ENCODE measurements around the gene XYLT2. TPM values are rescaled to one million over a fixed set of nuclear protein-coding genes. Genes with fewer than 3 reads are reported as not detected.
A peak's percentile ranks its signal among the peaks of the same experiment; 100 is the strongest.

Gene XYLT2
- total and polyA plus RNA-seq, 2 of the 13 experiments (the other 11 are each of a cell fraction or from before 2014, with no cell fraction given) = 17.0 to 22.1 TPM

DNA sequence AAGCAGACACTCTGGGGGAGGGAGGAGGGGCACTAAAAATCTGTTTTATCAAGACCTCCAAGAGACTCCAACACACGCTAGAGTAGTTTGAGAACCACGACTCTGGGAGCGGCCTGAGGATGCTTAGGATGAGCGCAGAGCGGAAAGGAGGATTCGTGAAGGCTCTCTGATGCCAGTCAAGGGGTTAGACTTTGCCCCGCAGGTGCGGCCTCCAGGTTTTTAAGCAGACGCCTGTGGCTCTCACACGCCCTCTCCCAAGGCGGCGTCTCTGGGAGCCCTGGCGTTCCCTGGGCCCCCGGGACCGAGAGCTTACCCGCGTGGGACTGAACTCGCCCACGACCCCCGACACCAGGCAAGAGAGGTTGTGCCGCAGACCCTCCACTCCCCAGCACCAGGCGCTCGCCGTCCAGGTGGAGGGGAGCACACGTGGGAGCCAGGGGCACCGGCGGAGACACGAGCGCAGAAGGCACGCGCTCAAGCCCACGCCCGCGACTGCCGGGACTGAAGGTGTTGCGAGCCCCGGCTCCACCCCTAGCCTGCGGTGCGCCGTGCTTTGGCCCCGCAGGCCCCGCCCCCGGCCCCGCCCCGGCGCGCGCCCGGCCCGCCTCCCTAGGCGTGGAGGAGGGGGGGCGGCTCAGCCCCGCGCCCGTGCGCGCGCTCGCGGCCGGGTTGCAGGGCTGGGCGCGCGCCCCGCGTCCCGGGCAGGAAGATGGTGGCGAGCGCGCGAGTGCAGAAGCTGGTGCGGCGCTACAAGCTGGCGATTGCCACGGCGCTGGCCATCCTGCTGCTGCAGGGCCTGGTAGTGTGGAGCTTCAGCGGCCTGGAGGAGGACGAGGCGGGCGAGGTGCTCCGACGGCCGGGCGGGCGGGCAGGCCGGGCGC, at the start of gene XYLT2 (continued):
- TF ChIP-seq, protein P1, sequence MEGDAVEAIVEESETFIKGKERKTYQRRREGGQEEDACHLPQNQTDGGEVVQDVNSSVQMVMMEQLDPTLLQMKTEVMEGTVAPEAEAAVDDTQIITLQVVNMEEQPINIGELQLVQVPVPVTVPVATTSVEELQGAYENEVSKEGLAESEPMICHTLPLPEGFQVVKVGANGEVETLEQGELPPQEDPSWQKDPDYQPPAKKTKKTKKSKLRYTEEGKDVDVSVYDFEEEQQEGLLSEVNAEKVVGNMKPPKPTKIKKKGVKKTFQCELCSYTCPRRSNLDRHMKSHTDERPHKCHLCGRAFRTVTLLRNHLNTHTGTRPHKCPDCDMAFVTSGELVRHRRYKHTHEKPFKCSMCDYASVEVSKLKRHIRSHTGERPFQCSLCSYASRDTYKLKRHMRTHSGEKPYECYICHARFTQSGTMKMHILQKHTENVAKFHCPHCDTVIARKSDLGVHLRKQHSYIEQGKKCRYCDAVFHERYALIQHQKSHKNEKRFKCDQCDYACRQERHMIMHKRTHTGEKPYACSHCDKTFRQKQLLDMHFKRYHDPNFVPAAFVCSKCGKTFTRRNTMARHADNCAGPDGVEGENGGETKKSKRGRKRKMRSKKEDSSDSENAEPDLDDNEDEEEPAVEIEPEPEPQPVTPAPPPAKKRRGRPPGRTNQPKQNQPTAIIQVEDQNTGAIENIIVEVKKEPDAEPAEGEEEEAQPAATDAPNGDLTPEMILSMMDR (CRISPR knock-in tag; IDR thresholded peaks at IDR 0.05) = 0 out of 2 replicates have a peak, but pooled peaks have one; percentile 5
- TF ChIP-seq BRCA1 (CRISPR knock-in tag; IDR thresholded peaks at IDR 0.05) = no peak; the same call in 1 of the 2 replicates
- TF ChIP-seq ZNF530 (CRISPR knock-in tag; IDR thresholded peaks at IDR 0.05; ENCODE audit: low read depth) = no peak
- TF ChIP-seq, protein P2, sequence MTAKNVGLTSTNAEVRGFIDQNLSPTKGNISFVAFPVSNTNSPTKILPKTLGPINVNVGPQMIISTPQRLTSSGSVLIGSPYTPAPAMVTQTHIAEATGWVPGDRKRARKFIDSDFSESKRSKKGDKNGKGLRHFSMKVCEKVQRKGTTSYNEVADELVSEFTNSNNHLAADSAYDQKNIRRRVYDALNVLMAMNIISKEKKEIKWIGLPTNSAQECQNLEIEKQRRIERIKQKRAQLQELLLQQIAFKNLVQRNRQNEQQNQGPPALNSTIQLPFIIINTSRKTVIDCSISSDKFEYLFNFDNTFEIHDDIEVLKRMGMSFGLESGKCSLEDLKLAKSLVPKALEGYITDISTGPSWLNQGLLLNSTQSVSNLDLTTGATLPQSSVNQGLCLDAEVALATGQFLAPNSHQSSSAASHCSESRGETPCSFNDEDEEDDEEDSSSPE (CRISPR knock-in tag; IDR thresholded peaks at IDR 0.05) = no peak
- TF ChIP-seq, protein P3, sequence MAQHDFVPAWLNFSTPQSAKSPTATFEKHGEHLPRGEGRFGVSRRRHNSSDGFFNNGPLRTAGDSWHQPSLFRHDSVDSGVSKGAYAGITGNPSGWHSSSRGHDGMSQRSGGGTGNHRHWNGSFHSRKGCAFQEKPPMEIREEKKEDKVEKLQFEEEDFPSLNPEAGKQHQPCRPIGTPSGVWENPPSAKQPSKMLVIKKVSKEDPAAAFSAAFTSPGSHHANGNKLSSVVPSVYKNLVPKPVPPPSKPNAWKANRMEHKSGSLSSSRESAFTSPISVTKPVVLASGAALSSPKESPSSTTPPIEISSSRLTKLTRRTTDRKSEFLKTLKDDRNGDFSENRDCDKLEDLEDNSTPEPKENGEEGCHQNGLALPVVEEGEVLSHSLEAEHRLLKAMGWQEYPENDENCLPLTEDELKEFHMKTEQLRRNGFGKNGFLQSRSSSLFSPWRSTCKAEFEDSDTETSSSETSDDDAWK (CRISPR knock-in tag; IDR thresholded peaks at IDR 0.05) = no peak
- TF ChIP-seq CENPT (CRISPR knock-in tag; IDR thresholded peaks at IDR 0.05; ENCODE audit: low read depth) = no peak; the same call in 1 of the 2 replicates
- TF ChIP-seq RARG (CRISPR knock-in tag; IDR thresholded peaks at IDR 0.05; ENCODE audit: low read depth) = no peak
- TF ChIP-seq, protein P4, sequence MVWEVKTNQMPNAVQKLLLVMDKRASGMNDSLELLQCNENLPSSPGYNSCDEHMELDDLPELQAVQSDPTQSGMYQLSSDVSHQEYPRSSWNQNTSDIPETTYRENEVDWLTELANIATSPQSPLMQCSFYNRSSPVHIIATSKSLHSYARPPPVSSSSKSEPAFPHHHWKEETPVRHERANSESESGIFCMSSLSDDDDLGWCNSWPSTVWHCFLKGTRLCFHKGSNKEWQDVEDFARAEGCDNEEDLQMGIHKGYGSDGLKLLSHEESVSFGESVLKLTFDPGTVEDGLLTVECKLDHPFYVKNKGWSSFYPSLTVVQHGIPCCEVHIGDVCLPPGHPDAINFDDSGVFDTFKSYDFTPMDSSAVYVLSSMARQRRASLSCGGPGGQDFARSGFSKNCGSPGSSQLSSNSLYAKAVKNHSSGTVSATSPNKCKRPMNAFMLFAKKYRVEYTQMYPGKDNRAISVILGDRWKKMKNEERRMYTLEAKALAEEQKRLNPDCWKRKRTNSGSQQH (CRISPR knock-in tag; IDR thresholded peaks at IDR 0.05; ENCODE audit: low read depth) = peak; percentile 31; the same call in 1 of the 2 replicates
- TF ChIP-seq ZNF207 (IDR thresholded peaks at IDR 0.05; ENCODE audit: borderline replicate concordance) = no peak
- no peak for TF ChIP-seq CREB1 (IDR thresholded peaks at IDR 0.05)
- TF ChIP-seq CREB1 (CRISPR knock-in tag; IDR thresholded peaks at IDR 0.05) = no peak
- TF ChIP-seq, protein P5, sequence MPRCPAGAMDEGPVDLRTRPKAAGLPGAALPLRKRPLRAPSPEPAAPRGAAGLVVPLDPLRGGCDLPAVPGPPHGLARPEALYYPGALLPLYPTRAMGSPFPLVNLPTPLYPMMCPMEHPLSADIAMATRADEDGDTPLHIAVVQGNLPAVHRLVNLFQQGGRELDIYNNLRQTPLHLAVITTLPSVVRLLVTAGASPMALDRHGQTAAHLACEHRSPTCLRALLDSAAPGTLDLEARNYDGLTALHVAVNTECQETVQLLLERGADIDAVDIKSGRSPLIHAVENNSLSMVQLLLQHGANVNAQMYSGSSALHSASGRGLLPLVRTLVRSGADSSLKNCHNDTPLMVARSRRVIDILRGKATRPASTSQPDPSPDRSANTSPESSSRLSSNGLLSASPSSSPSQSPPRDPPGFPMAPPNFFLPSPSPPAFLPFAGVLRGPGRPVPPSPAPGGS (CRISPR knock-in tag; IDR thresholded peaks at IDR 0.05) = peak; percentile 81; the same call in 1 of the 2 replicates
- TF ChIP-seq ZNF17 (CRISPR knock-in tag; IDR thresholded peaks at IDR 0.05) = no peak
- no peak for TF ChIP-seq MAFK (conservative IDR thresholded peaks at IDR 0.05 in 1 of 2, IDR thresholded peaks at IDR 0.05 in 1 of 2; ENCODE audit: low read length in 2 of 2)
- no peak for TF ChIP-seq LCORL (IDR thresholded peaks at IDR 0.05)
- TF ChIP-seq LCORL (CRISPR knock-in tag; IDR thresholded peaks at IDR 0.05) = peak; percentile 60; the same call in 1 of the 2 replicates
- TF ChIP-seq, protein P6, sequence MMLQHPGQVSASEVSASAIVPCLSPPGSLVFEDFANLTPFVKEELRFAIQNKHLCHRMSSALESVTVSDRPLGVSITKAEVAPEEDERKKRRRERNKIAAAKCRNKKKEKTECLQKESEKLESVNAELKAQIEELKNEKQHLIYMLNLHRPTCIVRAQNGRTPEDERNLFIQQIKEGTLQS (CRISPR knock-in tag; IDR thresholded peaks at IDR 0.05) = no peak
- no peak for TF ChIP-seq ZNF460 (CRISPR knock-in tag; IDR thresholded peaks at IDR 0.05; ENCODE audit: borderline replicate concordance)
- TF ChIP-seq ZNF782 (CRISPR knock-in tag; IDR thresholded peaks at IDR 0.05; ENCODE audit: borderline replicate concordance) = no peak
- TF ChIP-seq ZNF562 (CRISPR knock-in tag; IDR thresholded peaks at IDR 0.05; ENCODE audit: borderline replicate concordance) = no peak
- TF ChIP-seq DPF2 (CRISPR knock-in tag; IDR thresholded peaks at IDR 0.05; ENCODE audit: borderline replicate concordance, low read depth) = no peak
- TF ChIP-seq MAFG (CRISPR knock-in tag; IDR thresholded peaks at IDR 0.05) = no peak
- no peak for TF ChIP-seq SSRP1 (CRISPR knock-in tag; IDR thresholded peaks at IDR 0.05)

All from HepG2 (cell line).